ENCODE results near the gene ETFB.
A peak's percentile ranks its signal among the peaks of the same experiment; 100 is the strongest.

ETFB gene

DNA sequence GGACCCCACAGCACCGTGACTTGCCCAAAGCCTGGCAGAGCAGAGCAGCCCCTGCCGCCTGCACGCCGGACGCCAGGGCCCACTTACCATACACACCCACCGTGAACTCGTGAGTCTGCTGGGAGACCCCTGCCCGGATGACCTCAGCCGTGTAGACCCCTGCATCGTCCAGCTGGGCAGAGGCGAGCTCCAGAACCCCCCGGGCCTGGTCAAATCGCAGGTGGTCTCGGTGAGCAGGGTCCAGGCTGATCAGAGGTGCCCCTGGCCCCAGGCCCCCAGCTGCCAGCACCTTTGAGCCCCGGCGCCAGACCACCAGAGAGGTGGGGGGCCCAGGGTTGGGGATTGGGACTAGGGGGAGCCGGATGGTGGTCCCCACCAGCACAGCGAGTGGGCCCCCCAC is 25.1 kb downstream of the ETFB start:
- Mint-ChIP-seq H3K4me3 (peak overlapping the region; percentile 82), H3K36me3 (ENCODE audit: low read depth) (peaks cover 9% of the 10 kb centered on the region), H3K4me1 (peaks cover 41% of the 10 kb centered on the region), H3K9me3 (no peaks in the 10 kb centered on the region), H3K27me3 (ENCODE audit: low read depth, poor library complexity) (peaks cover 28% of the 10 kb centered on the region), H3K27ac (peak overlapping the region; percentile 61)
- TF ChIP-seq, protein P1, sequence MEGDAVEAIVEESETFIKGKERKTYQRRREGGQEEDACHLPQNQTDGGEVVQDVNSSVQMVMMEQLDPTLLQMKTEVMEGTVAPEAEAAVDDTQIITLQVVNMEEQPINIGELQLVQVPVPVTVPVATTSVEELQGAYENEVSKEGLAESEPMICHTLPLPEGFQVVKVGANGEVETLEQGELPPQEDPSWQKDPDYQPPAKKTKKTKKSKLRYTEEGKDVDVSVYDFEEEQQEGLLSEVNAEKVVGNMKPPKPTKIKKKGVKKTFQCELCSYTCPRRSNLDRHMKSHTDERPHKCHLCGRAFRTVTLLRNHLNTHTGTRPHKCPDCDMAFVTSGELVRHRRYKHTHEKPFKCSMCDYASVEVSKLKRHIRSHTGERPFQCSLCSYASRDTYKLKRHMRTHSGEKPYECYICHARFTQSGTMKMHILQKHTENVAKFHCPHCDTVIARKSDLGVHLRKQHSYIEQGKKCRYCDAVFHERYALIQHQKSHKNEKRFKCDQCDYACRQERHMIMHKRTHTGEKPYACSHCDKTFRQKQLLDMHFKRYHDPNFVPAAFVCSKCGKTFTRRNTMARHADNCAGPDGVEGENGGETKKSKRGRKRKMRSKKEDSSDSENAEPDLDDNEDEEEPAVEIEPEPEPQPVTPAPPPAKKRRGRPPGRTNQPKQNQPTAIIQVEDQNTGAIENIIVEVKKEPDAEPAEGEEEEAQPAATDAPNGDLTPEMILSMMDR (IDR thresholded peaks at IDR 0.05): no peak
- no peak for DNase-seq

DNA sequence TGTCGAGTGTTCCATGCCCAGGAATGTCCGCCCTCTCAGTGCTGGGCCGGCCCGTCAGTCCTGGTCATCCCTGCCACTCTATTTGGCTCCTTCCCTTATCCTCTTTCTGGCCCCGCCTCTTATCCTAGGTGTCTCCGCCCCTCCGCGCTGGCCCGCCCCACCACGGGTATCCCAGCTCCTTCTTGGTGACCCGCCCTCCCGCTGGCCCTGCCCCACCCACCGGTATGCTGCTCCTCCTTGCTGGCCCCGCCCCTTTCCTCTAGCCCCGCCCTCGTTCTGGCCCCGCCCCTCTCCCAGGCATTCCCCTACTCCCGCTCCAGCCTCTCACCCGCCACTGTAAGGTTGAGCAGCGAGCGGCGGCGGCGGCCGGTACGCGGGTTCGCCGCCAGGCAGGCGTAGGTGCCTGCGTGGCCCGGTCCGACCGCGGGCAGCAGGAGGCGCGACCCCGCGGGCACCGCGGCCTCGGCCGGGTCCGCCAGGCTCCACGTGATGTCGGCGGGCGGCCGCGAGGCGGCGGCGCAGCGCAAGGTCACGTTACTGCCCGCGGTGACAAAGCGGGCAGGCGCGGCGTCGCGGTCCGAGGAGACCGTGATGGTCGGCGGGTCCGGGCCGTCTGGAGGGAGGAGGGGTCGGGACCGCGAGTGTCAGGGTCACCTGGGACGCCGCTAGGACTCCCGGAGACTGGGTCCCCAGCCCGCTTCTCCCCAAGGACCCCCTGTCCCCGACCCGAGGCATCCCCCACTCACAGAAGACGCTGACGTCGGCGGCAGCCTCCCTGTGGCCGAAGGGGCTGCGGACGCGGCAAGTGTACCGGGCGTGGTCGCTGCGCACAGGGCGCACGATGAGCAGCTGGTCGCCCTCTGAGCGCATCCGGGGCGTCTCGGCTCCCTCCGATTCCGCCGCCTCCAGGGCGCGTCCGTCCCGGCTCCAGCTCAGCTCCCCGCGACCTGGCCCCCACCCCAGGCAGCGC is 26.2 kb downstream of the ETFB start:
- H3K4me3 Mint-ChIP-seq: peak overlapping the region; percentile 92
- H3K27me3 Mint-ChIP-seq (ENCODE audit: low read depth, poor library complexity): peaks cover 28% of the 10 kb centered on the region
- H3K36me3 Mint-ChIP-seq (ENCODE audit: low read depth): peaks cover 4% of the 10 kb centered on the region
- no peaks in the 10 kb centered on the region for H3K9me3 Mint-ChIP-seq
- TF ChIP-seq, protein P1 (IDR thresholded peaks at IDR 0.05): no peak
- DNase-seq: peak; percentile 99
- peaks cover 41% of the 10 kb centered on the region for H3K4me1 Mint-ChIP-seq
- H3K27ac Mint-ChIP-seq: peak overlapping the region; percentile 96

DNA sequence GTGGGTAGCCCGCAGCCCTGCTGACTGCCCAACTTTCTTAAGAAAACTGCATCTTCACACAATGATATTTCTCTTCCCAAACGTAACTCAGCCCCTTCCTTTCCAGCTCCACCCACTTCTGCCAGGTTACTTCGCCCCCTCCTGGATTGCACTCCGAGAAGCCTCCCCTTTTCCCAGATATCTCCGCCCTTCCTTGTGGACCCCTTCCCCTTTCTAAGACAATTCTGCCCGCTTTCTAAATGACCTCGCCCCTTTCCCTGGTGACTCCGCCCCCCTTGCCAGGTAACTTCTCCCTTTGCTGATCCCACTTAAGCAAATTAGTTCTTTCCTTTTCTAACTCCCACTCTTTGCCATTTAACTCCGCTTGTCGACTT is 26.9 kb downstream of the ETFB start:
- DNase-seq: no peak
- H3K4me3 Mint-ChIP-seq: peak overlapping the region; percentile 92
- H3K27ac Mint-ChIP-seq: peak overlapping the region; percentile 96
- H3K27me3 Mint-ChIP-seq (ENCODE audit: low read depth, poor library complexity): peaks cover 28% of the 10 kb centered on the region
- peaks cover 37% of the 10 kb centered on the region for H3K4me1 Mint-ChIP-seq
- no peaks in the 10 kb centered on the region for H3K9me3 Mint-ChIP-seq
- no peaks in the 10 kb centered on the region for H3K36me3 Mint-ChIP-seq (ENCODE audit: low read depth)
- TF ChIP-seq, protein P1 (IDR thresholded peaks at IDR 0.05): no peak

DNA sequence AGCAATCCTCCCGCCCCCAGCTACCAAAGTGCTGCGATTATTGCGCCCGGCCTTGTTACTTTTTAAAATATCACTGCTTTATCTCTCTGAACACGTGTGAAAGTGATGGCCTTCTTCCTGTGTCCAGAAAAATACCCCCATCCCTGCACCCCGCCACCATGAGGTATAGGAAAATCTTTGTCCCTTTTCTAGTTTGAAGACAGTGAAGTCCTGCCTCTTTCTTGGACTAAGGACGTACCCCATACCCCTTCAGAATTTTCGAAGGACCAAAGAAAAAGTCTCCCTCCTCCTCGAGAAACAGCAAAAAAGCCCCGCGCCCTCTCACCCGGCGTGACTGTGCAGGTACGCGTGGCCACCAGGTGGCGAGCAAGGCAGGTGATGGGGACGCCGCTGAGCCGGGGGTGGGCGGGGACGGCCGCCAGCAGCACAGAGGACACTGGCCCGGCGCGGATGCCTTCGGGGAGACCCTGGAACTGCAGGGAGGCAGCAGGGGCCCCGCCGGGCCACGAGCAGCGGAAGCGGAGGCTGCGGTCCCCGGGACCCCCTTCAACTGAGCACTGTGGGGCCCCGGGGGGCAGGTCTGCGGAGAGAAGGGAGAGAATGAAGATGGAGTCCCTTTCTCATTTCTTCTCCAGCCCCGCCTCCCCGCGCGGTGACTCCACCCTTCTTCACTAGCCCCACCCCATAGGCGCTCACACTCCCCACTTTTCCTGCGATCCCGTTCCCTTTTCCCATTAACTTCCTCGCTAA is 27.4 kb downstream of the ETFB start:
- Mint-ChIP-seq H3K36me3 (ENCODE audit: low read depth) (peaks cover 2% of the 10 kb centered on the region), H3K27me3 (ENCODE audit: low read depth, poor library complexity) (peaks cover 28% of the 10 kb centered on the region), H3K27ac (peak overlapping the region; percentile 96), H3K4me1 (peaks cover 37% of the 10 kb centered on the region), H3K9me3 (peaks cover 3% of the 10 kb centered on the region), H3K4me3 (peak overlapping the region; percentile 92)
- TF ChIP-seq, protein P1 (IDR thresholded peaks at IDR 0.05): peak; percentile 86
- DNase-seq: peak; percentile 92

DNA sequence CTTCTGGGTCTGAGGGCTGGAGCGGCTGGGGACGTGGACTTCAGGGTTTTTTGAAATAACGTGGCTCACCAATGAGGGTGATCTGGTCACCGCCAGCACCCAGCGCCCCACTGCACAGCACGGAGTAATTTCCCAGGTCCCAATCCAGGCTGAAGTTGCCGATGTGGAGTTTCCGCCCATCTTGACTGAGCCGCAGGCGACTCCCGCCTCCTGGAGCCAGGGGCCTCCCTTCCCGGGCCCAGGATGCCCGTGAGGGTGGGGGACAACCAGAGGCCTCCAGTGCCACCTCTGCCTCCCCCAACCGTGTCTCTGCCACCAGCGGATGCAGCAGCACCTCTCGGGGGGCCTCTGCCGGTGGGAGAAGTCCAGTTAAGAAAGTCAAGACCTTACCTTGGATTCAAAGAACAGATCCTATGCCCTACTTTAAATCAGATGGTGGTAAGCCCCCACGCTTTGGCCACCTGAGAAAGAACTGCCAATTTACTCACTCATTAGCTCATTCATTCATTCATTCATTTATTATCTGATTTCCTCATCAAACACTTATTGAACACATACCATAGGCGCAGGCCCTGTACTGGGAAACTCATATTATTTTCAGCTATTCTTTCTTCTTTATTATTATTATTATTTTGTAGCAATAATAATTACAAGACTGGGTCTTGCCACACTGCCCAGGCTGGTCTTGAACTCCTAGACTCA is 28.2 kb downstream of the ETFB start:
- Mint-ChIP-seq H3K4me1 (peaks cover 35% of the 10 kb centered on the region), H3K27me3 (ENCODE audit: low read depth, poor library complexity) (peaks cover 24% of the 10 kb centered on the region), H3K27ac (peak overlapping the region; percentile 61), H3K9me3 (peaks cover 5% of the 10 kb centered on the region), H3K36me3 (ENCODE audit: low read depth) (peaks cover 4% of the 10 kb centered on the region), H3K4me3 (peak overlapping the region; percentile 92)
- TF ChIP-seq, protein P1 (IDR thresholded peaks at IDR 0.05): no peak
- DNase-seq: no peak
